Raji (cell line): ENCODE measurements around the gene LAIR1.

Source experiments
- POLR2A ChIP-seq: IDR thresholded peaks from 2 replicates; pipeline ENCODE4 v1.6.1; 2011; ENCODE audit warnings: low read depth, low read length, control low read depth; ENCODE audit not compliant: insufficient read depth

The LAIR1 gene

GRCh38 chr19:54302257-54302656, 62.5 kb downstream of the LAIR1 start:
- TF ChIP-seq POLR2A, result no peak
